ENCODE measurements around the gene EXTL2.
"Not testable (repeated sequence)": the region's sequence is repeated elsewhere in the genome, so short reads cannot be mapped to it uniquely, and the experiment has no call there.

Gene EXTL2

DNA sequence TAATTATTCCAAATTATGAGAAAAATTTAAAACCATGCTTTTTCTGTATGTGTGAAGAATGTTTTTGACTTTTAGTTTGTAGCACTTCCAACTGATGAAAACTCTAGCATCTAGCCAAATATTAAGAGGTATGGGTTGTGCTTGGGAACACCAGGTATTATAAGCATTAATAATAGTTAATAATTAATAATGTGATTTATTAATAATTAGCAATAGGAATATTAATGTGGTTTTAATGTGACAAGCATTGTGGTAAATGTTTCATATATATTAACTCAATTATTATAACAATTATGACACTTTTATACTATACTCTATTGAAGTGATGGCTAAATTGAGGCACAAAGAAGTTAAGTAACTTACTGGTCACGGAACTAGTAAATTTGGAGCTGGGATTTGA lies 9.1 kb upstream of the EXTL2 start:
- no peak for DNase-seq (ENCODE audit: low read depth in 2 of 2)

DNA sequence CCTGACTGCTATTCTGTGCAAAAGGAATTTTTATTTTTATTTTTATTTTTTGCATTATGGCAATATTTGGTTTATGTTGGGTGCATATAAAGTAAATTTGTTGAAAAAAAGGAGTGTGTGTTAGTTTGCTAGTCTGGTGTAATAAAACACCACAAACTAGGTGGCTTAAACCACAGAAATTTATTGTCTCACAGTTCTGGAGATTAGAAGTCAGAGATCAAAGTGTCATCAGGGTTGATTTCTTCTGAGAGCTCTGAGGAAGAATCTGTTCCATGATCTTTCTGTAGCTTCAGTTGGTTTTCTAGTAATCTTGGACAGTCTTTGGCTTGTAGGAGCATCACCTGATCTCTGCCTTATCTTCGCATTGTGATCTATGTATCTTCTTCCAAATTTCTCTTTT lies 7.7 kb upstream of the EXTL2 start:
- no peak for DNase-seq (ENCODE audit: low read depth in 2 of 2)

DNA sequence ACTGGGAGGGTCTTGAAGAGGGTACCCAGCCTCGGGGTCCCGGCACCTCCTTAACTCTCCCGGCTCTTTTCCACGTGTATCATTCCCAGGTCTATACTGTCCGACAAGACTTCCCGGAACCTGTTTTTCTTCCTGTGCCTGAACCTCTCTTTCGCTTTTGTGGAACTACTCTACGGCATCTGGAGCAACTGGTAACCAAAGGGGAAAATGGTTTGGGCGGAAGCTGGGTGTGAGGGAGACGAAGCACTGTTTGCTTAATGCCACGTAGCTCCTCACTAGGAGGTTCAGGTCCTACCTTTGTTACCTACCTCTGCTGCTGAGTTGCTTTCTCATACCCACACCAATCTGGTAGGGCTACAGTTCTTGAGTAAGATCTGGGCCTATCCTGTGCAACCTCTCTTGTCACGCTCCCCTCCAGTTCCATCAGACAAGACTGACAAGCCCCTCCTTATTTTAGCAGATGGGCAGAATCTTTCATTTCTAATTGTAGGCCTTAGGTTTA lies 1.9 kb upstream of the EXTL2 start:
- DNase-seq (ENCODE audit: low read depth in 2 of 2): peak; percentile 21 to 34

DNA sequence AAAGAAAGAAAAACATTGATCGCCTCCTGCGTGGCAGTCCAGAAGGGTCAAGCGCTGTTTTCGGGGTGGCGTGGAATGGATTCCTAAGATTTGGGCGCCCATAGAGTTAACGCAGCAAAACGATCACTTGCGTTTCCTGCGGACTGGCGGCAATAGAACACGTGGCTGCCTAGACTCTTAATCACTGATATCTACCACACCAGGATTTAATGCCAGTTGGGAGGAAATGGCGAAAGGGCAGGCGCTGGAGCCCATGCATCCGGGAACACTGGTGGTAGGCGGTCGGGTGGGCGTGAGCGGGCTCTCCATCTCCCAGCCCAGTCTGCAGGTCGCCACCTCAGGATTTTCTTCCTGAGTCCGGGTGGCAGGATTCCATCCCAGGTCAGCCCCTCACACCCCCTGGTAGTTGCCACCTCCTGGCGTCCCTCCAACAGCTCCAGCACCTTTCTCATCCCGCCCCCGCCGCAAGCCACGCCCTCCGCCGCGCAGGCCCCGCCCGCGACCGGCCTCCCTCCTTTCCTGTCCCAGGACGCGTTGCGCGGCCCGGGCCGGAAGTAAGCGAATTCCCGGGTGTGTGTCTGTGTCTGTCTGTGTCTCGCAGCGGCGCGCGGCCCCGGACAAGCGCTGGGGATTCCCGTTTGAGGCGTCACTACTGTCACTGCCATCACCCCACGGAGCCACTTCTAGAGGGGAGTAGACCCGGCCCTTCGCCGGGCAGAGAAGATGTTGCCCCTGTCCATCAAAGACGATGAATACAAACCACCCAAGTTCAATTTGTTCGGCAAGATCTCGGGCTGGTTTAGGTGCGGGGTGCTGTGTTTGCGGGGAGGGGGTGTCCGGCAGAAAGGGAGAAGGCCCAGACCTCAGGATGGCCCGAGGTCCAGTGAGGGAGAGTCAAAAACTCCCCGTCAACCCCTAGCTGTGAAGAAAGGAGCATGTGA lies 1.2 kb upstream of the EXTL2 start, which contains the start of gene SLC30A7:
Gene SLC30A7 (plus strand): TSS at position 551 of the 941 bp plus-strand sequence. CDS start 173 bp downstream, at position 724.
- DNase-seq (ENCODE audit: low read depth in 2 of 2): peak; percentile 98

DNA sequence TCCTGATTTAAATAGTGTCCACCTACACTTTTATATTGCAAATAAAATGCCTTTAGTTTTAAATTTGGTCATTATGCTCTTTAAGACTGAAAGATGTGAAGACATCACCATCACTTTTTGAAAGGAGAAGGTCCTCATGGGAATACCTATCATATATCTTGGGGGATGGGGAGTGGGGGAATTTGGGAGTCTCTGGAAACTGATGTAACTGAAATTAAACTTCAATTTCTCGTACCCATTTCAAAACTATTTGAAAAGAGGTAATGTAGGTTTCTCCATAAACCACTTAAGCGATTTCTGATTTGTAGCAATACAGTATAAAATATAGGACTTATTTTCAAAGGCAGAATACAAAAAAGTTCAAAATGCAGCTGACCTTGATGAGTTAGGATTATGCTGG lies 924 bp downstream of the EXTL2 start:
- DNase-seq (ENCODE audit: low read depth in 2 of 2): no peak

DNA sequence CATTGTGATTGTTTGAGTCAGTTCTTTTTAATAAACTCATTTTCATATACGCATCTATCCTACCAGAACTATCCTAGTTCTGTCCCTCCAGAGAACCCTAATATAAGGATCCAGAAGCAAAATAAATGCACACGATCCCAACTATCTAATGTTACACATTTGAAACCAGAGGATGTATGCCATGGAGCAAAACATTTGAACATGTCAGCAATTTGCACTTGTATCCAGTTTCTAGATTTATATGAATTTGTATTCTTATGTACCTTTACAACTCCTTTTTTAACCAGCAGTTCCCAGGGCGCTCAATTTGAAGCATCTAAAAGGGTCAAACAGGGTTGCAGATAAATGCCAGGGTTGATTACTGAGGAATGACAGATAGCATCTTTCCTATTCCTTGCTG lies 2.1 kb downstream of the EXTL2 start:
- DNase-seq (ENCODE audit: low read depth in 2 of 2): no peak

DNA sequence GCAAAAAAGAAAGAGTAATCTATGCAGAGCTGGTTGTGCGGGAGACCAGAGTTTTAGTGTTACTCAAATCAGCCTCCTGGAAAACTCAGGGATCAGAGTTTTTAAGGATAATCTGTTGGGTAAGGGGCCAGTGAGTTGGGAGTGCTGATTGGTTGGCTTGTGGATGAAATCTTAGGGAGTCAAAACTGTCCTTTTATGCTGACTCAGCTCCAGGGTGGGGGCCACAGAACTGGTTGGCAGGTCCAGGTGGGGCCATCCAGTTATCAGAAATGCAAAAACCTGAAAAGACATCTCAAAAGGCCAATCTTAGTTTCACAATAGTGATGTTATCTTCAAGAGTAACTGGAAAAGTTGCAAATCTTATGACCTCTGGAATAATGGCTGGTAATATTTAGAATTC lies 3.3 kb downstream of the EXTL2 start:
- no peak for DNase-seq (ENCODE audit: low read depth in 2 of 2)

DNA sequence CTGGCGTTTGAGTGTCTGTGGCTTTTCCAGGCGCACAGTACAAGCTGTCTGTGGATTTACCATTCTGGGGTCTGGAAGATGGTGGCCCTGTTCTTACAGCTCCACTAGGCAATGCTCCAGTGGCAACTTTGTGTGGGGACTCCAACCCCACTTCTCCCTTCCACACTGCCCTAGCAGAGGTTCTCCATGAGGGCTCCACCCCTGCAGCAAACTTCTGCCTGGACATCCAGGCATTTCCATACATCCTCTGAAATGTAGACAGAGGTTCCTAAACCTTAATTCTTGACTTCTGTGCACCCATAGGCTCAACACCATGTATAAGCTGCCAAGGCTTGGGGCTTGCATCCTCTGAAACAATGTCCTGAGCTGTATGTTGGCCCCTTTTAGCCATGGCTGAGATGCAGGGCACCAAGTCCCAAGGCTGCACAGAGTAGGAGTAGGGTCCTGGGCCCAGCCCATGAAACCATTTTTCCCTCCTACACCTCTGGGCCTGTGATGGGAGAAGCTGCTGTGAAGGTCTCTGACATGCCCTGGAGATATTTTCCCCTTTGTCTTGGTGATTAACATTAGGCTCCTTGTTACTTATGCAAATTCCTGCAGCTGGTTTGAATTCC lies 4.7 kb downstream of the EXTL2 start:
- not testable (repeated sequence) for DNase-seq (ENCODE audit: low read depth in 2 of 2)

DNA sequence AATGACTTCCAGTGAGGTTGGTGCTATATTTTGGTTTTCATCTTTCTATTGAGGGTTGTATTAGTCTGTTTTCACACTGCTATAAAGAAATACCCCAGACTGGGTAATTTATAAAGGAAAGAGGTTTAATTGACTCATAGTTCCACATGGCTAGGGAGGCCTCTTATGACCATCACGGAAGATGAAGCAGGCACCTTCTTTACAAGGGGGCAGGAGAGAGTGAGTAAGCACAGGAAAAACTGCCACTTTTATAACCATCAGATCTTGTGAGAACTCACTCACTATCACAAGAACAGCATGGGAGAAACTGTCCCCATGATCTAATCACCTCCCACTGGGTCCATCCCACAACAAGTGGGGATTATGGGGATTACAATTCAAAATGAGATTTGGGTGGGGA lies 5.6 kb downstream of the EXTL2 start:
- not testable (repeated sequence) for DNase-seq (ENCODE audit: low read depth in 2 of 2)

DNA sequence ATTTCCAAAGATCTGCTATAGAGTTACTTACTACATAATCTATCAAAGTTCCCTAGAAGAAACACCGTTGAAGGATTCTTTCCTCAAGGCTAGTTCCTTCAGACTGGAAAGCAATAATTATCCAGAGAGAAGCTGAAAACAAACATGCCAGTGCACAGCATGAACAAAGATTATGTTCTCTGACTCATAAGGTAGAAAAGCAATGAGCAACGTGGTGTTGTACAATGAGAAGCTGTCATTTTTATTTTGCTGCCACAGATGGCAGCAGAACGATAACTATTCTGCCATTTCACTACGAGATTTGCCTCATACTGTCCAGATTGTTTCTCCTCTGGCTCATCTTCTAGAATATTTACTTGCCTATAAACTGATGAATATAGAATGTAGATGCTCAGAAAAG lies 10.7 kb downstream of the EXTL2 start:
- DNase-seq (ENCODE audit: low read depth in 2 of 2): no peak

DNA sequence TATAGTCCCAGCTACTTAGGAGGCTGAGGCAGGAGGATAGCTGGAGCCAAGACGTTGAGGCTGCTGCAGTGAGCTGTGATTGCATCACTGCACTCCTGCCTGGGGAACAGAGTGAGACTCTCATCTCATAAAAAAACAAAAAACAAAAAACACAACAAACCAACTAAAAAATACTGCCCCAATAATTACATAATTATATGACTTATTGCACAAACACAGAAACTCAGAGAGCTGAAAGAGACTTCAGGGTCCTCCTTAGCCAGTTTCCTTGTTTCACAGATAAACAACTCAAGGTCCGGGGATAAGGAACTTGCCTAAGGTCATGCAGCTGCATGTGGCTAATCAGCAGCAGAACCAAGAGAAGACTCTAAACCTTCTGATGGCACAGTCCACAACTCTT lies 11.9 kb downstream of the EXTL2 start:
- no peak for DNase-seq (ENCODE audit: low read depth in 2 of 2)

DNA sequence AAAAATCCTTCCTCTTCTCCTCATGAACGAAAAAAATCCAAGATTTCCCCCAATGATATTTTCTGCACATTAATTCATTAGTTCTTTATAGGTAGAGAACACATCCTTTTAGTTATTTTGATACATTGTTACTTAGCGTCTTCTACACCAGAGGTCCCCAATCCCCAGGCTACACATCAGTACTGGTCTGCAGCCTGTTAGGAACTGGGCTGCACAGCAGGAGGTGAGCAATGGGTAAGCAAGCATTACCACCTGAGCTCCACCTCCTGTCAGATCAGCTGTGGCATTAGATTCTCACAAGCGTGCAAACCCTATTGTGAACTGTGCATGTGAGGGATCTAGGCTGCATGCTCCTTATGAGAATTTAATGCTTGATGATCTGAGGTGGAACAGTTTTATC lies 13.0 kb downstream of the EXTL2 start:
- DNase-seq (ENCODE audit: low read depth in 2 of 2): no peak

DNA sequence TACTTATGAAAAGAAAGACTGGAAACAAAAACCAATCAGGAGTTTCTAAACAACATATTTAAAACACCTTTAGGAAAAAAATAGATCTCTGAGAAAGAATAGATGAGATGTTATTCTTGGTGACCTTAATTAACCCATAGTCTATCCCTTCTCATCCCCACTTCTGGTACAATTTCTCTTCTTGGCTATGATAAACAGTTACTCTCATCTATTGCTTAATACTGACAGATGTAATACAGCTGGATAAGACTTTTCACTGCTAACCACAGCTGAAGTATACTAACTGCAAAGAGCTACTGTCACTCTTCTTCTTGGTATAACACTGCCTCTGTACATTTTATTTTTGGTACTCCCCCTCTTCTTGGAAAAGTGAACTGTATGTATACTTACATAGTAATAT lies 15.2 kb downstream of the EXTL2 start:
- no peak for DNase-seq (ENCODE audit: low read depth in 2 of 2)

DNA sequence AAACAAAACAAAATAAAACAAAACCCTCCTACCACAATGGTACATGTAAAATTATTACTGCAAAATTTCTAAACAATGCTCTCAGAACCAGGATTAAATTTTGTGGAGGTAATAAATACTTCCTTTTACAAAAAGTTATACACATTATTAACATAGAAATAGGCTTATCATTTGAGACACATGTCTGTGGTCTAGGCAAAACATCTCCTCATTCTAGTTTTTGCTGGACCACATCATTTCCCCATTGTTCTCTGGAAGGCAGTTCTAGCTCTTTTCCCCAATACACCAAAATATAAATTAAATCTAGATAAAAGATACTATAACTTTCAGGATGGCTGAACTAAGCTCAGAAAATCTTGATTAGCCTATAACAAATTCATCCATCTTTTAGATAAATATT lies 18.4 kb downstream of the EXTL2 start:
- no peak for DNase-seq (ENCODE audit: low read depth in 2 of 2)

DNA sequence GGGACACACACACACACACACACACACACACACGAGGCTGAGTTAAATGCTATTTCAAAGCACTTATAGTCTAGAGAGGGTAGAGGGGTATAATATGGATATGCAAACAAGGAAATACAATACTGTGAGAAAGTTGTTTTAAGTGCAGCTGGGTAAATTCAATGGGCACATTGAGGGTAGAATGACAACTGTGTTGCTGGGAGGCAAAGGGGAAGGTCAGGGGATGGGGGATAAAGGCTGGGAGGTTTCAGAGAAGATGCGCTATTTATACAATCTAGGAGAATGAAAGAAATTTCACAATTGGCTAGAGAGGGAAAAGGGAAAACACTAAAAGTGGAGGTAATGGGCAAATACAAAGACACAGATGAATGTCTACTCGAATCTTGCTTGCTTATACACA lies 19.4 kb downstream of the EXTL2 start:
- DNase-seq (ENCODE audit: low read depth in 2 of 2): no peak

DNA sequence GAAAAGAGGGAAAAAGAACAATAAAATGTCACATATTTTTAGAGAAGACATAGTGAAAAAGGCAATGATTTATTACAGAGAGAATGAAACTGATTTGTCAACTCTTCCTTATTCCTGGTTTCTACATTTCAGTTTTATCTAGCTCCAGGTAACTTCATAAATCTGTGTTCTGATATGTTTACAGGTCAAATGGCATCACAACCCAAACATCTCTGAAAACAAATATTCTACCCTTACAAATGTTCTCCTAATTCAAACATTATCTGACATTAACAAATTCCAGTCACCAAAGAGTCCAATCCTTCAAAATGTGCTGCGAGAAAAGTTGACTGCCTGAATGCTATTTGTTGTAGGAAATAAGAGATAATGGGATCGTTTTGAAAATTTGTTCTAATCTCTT lies 20.2 kb downstream of the EXTL2 start:
- no peak for DNase-seq (ENCODE audit: low read depth in 2 of 2)

DNA sequence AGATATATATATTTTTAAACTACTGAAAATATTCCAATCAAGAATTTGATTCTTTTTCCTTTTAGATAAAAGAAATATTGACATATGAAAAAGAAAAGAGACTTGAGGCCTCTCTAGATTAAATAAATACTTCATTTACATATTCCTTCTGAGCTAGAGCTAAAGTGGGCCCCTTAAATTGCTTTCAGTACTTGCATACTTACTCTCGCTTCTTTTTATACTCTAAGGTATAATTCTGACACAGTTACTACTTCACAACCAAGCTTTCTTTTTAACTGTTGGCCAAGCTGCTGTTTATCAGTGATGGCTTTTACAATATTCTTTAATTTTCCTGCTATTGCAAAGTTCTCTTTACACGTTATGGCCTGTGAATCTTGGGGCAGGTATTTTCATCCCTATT lies 24.6 kb downstream of the EXTL2 start:
- DNase-seq (ENCODE audit: low read depth in 2 of 2): no peak

DNA sequence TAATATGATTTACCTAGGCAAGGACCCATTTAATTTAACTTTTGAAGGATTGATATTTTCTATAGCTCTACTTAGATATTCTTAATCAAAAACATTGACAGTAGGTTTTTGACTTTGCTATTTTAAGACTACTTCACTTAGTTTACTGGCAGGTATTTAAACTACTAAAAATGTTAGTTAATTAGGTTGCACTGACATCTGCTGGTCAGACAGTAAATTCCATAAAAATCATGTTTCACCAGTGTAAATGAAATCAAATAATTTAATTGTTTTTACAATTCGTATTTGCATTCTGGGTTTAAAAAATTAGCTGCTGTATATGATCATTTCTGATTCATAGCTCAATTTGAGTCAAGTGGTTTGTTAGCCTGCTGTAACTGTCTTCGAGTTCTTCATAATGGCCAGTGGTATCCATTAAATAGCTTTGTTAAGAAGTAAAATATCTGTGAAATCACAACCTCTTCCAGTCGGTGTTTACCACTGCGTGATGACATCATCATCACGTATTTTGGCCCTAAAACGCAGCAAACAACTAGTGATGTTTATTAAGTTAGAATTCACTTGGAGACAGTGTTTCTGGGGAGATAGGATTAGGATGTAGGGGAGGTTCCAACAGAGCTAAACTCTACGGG lies 26.2 kb downstream of the EXTL2 start:
- DNase-seq (ENCODE audit: low read depth in 2 of 2): no peak

DNA sequence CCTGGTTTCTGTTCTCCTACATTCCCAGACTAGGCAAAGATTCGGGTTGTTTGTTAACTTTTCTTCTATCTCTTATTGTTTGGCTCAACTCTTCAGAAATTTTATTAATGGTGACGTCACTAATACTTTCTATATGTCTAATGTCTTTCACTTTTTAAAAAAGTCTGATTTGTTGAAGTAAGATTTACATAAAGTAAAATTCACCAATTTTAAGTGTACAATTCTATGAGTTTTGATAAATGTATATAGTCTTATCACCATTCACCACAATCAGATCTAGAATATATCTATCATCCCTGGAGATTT lies 27.8 kb downstream of the EXTL2 start:
- no peak for DNase-seq (ENCODE audit: low read depth in 2 of 2)

DNA sequence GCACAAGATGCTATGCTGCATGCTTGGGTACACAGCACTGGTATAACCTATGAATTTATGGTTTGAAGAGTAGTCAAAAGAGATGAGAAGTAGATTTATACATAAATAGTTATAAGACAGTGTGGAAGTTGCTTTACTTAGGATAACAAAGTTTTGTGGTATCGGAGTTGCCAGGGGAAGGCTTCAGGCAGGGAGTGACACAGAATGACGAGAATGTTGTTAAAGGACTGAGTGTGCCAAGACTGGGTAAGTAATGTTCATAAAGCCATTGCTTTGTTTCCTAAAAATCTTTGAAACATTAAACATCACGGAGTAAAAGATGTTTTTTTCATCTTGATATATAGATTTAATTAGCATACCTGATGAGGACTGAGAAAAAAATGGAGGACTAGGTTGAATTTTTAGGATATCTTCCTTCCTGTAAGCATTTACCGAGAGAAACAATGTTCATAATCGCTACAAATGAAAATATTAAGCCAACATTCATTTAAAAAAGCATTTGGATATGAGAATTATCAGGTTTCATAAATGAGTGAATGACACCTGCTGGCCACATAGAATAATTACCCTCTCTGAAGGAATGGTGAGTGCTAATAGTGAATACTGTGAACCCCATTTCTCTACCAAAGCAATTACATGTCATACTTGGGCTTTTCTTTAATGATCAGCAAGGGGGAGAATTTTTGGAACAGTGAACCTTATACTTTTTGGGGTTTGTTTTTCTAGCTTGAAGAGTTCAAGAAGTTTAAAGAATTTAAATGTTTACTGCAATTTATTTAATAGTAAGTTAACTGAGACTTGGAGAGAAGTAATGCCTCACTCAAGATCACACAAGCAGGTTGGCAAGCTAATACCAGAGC lies 28.4 kb downstream of the EXTL2 start:
- no peak for DNase-seq (ENCODE audit: low read depth in 2 of 2)

DNA sequence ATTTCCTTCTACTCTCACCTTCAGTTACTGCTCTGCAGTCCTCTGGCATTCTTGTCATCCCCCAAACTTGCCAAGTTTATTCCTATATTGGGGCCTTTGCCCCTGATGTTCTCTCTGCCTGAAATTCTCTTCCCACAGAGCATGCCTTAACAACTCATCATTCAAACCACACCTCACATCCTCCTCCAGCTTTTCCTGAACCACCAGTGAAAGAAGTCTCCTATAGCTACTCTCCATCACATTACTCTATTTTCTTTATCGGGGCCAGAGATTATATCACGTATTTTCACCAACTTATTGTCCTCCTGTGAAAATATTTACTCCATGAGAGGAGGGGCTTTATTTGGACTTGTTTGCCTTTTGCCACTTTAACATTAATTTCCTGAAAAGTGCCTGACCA lies 32.1 kb downstream of the EXTL2 start:
- no peak for DNase-seq (ENCODE audit: low read depth in 2 of 2)

DNA sequence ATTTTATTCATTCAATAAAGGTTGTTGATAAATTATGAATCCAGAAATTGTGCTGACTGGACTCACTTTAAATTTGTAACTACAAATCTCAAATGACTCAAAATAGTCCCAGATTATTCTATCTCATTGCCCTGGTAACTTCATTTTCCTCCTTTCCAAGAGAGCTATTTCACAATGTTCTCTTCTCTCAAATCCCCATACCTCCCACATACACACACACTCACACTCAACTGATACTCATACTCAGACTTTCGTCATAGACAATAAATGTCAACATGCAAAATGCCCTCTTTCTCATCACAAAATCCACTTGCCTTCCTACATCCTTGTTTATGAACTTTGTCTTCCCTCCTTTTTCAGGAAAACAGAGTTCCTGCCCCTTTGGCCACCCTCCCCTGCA lies 33.3 kb downstream of the EXTL2 start:
- no peak for DNase-seq (ENCODE audit: low read depth in 2 of 2)

Measured in stimulated activated CD4-positive, alpha-beta T cell treated with anti-CD3 and anti-CD28 coated beads, Interleukin-4, amount 100 ng/mL, for 48 hours (primary cell).